Thoracic aorta (tissue), 2 donors: ENCODE measurements around the gene NOS2. TPM values are rescaled to one million over a fixed set of nuclear protein-coding genes. Genes with fewer than 3 reads are reported as not detected.

ENCODE experiments used
- ATAC-seq: fragments of 150-250 bp; one replicate; pipeline ENCODE4 v1.8.0; 2017; ENCODE audit warnings: low read depth; ENCODE audit not compliant: insufficient number of reproducible peaks, low FRiP score
- DNase-seq: peaks from one replicate; pipeline ENCODE4 v3.0.0-alpha.2; 2020; ENCODE audit warnings: low spot score
- H3K27ac ChIP-seq, 2 donors: fragments of 200-600 bp; sonication (generic); 1 replicate in 1 of 2; 2 replicates in 1 of 2; pipeline ENCODE4 v1.5.1; 2016; ENCODE audit warnings: mild to moderate bottlenecking in 2 of 2, moderate library complexity in 2 of 2
- H3K27me3 ChIP-seq: fragments of 200-600 bp; sonication (generic); replicated peaks from 2 replicates; pipeline ENCODE4 v1.6.0; 2016; ENCODE audit warnings: mild to moderate bottlenecking; ENCODE audit not compliant: insufficient read depth
- H3K36me3 ChIP-seq: fragments of 200-600 bp; sonication (generic); one replicate; pipeline ENCODE4 v1.5.1; 2016
- H3K4me1 ChIP-seq, 2 donors: fragments of 200-600 bp; sonication (generic); 1 replicate in 1 of 2; 2 replicates in 1 of 2; pipeline versions ENCODE4 v1.5.1 to v1.6.0; 2016; ENCODE audit warnings: low read depth in 2 of 2, mild to moderate bottlenecking in 1 of 2; ENCODE audit not compliant: control insufficient read depth in 1 of 2
- H3K4me3 ChIP-seq: fragments of 200-600 bp; sonication (generic); 2 replicates; pipeline ENCODE4 v1.5.1; 2016; ENCODE audit warnings: mild to moderate bottlenecking
- H3K9me3 ChIP-seq: fragments of 200-600 bp; sonication (generic); 2 replicates; pipeline ENCODE4 v1.5.1; 2016
- total RNA-seq, 2 donors: library from RNA; depleted of rRNA; stranded (reverse); fragments of >200 nt; gene quantifications; one replicate each; pipeline versions ENCODE4 v1.1.0 to v1.2.3, GENCODE V29; 2016
- TF ChIP-seq, protein P1 (sequence below): fragments of 200-600 bp; sonication (generic); IDR thresholded peaks from one replicate; pipeline ENCODE4 v1.5.1; 2019; ENCODE audit warnings: antibody characterized with exemption

NOS2 gene
- total RNA-seq, 2 donors from 2014 or later: not detected

DNA sequence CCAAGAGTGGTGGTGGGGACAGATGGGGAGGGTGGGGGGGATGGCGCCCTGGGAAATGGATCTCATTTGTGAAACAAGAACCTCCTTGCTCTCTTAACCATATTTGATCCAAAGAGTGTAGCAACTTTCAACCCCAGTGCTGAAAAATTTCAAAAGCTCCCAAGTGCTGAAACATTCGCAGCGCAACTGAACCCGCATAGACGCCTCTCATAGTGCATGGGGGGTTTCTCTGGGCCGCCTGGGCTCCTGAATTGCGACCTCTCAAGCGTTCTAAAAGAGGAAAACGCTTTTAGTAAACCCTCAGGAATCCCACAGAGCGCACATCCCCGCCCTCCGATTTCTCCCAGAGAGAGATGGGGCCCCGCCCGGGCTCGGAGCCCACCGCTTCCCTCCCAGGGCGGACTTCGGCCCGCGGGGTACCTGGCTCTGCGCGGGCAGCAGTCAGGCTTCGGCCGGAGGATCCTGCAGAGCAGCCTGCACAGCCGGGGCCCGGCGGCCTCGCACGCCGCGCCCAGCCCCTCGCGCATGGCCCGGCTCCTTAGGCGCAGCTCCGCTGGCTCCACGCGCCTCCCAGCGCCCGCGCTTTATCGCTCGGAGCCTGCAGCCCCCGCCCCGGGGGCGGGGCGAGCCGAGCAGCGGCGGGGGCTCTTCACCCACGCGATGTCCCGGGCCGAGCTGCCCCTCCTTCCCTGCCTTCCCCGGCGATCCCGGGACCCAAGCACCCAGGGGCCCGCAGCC lies 7.0 kb downstream of the NOS2 start:
- TF ChIP-seq, protein P1, sequence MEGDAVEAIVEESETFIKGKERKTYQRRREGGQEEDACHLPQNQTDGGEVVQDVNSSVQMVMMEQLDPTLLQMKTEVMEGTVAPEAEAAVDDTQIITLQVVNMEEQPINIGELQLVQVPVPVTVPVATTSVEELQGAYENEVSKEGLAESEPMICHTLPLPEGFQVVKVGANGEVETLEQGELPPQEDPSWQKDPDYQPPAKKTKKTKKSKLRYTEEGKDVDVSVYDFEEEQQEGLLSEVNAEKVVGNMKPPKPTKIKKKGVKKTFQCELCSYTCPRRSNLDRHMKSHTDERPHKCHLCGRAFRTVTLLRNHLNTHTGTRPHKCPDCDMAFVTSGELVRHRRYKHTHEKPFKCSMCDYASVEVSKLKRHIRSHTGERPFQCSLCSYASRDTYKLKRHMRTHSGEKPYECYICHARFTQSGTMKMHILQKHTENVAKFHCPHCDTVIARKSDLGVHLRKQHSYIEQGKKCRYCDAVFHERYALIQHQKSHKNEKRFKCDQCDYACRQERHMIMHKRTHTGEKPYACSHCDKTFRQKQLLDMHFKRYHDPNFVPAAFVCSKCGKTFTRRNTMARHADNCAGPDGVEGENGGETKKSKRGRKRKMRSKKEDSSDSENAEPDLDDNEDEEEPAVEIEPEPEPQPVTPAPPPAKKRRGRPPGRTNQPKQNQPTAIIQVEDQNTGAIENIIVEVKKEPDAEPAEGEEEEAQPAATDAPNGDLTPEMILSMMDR: no peak
- no peaks in the 10 kb centered on the region for H3K27me3 ChIP-seq
- ATAC-seq: no peak
- H3K27ac ChIP-seq: no peak overlapping the region
- no peaks in the 10 kb centered on the region for H3K9me3 ChIP-seq
- no peaks in the 10 kb centered on the region for H3K36me3 ChIP-seq
- peak overlapping the region; percentile 61 for H3K4me3 ChIP-seq
- no peak for DNase-seq
- peaks cover 0 to 10% of the 10 kb centered on the region in 2 donors for H3K4me1 ChIP-seq

DNA sequence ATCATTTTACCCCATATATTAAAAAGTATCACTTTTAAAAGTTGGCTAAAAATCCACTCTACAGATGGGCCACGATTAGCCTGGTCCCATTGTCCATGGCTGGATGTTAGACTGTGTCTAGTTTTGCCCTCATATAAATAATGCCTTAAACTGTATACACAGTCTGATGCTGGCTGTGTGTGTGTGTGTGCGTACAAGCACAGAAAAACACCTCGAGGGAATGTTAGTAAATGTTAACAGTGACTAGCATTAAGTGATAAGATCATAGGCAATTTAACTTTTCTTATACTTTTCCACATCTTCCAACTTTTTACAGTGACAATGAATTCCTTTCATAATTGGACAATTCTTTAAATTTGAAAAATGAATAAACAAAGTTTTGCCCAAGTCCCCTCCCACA lies 8.2 kb downstream of the NOS2 start:
- Histone ChIP-seq H3K4me3 (no peak overlapping the region), H3K27ac (no peak overlapping the region), H3K27me3 (no peaks in the 10 kb centered on the region), H3K4me1 (peaks cover 0 to 10% of the 10 kb centered on the region in 2 donors), H3K36me3 (no peaks in the 10 kb centered on the region), H3K9me3 (no peaks in the 10 kb centered on the region)
- DNase-seq (no peak), ATAC-seq (no peak)
- TF ChIP-seq, protein P1: no peak

DNA sequence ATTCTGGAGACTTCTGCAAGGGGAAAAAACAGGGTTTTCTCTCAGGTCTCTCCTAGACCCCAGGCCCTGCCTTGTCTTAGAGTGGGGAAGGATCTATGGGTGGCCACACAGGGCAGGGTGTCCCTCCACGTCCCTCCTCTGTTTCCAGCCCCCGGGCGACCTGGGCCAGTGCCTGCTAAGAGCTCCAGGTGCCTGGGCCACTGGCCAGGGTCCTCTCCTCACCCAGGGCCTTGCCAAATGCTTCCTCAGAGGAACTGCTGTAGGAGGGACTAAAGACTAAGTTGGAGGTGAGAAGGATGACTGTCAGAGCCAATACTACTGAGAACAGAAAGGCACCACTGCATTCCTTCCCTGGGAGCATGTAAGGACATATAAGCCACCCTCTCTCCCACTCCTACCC lies 11.4 kb downstream of the NOS2 start:
- no peak overlapping the region for H3K4me3 ChIP-seq
- no peaks in the 10 kb centered on the region for H3K9me3 ChIP-seq
- H3K4me1 ChIP-seq: peaks cover 0 to 9% of the 10 kb centered on the region in 2 donors
- H3K27me3 ChIP-seq: no peaks in the 10 kb centered on the region
- no peaks in the 10 kb centered on the region for H3K36me3 ChIP-seq
- H3K27ac ChIP-seq: no peak overlapping the region
- DNase-seq (no peak), ATAC-seq (no peak)
- TF ChIP-seq, protein P1: no peak

DNA sequence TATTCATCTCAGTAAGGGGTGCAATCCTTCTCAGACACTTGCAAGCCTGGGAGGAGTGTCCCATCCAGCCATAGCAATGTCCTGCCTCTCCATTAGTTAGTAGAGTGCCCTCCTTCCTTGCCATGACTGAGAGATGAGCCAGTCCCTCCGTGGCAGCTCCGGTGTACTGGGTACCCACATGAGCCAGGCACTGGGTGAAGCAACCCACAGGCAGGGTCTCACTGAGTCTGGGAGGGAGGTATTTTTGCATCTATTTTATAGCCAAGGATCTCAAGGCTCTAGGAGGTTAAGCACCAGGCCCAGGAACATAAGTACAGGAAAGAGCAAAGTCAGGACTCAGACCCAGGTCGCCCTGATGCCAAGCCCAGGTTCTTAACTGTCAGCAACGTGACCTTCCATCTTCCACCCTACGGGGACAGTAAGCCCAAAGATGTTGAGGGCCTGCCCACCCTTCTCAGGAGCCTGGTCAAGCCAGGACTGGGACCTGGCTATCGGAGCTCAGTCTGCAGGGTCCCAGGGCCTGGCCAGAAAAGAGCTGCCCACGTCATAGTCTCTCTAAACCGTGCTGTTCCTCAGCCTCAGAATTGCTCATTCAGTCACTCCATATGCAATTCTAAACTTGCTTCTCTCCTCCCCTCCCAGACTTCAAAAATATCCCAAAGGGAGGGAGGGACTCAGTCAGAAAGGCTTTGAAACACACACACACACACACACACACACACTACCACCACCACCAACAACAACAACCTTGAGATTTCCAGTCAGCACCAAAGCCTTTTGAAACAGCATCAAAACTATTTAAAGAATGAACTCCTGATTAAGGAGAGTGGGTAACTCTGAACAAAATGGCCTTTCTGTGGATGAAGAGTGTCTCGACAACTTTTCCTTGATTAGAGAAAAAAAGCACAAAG lies 16.6 kb downstream of the NOS2 start:
- H3K9me3 ChIP-seq: no peaks in the 10 kb centered on the region
- H3K27me3 ChIP-seq: no peaks in the 10 kb centered on the region
- no peak for DNase-seq
- TF ChIP-seq, protein P1: no peak
- H3K27ac ChIP-seq: no peak overlapping the region
- no peaks in the 10 kb centered on the region for H3K4me1 ChIP-seq
- ATAC-seq: no peak
- no peaks in the 10 kb centered on the region for H3K36me3 ChIP-seq
- H3K4me3 ChIP-seq: no peak overlapping the region

- Histone ChIP-seq H3K4me3 (no peak overlapping the region), H3K9me3 (no peaks in the 10 kb centered on the region), H3K4me1 (no peaks in the 10 kb centered on the region), H3K27me3 (no peaks in the 10 kb centered on the region), H3K27ac (no peak overlapping the region), H3K36me3 (no peaks in the 10 kb centered on the region)
- ATAC-seq (no peak), DNase-seq (no peak)
- TF ChIP-seq, protein P1: no peak
Observed at GRCh38 chr17:27782791-27783206, 17.5 kb downstream of the NOS2 start.
